HepG2 (cell line): ENCODE results near the gene ZSWIM7.
A peak's percentile ranks its signal among the peaks of the same experiment; 100 is the strongest.

Experiments
- POLR2AphosphoS5 ChIP-seq: IDR thresholded peaks from 2 replicates; pipeline ENCODE4 v1.6.1; 2012; ENCODE audit warnings: low read depth, low read length
- ZBTB33 ChIP-seq: sonication (generic); formaldehyde crosslinking; IDR thresholded peaks from 2 replicates; pipeline ENCODE4 v1.4.0; 2020; ENCODE audit warnings: missing genetic modification reagents
- ZBTB43 ChIP-seq: sonication (generic); formaldehyde crosslinking; conservative IDR thresholded peaks from 2 replicates; pipeline ENCODE4 v1.4.0; 2020; ENCODE audit warnings: missing genetic modification reagents
- ZSCAN29 ChIP-seq: sonication (generic); formaldehyde crosslinking; conservative IDR thresholded peaks from 2 replicates; pipeline ENCODE4 v1.4.0; 2020; ENCODE audit warnings: mild to moderate bottlenecking, missing genetic modification reagents

GRCh38 chr17:15999141-15999973 lies at the start of gene ZSWIM7, which contains the start of gene TTC19:
- TF ChIP-seq ZBTB33 (CRISPR knock-in tag): no peak
- TF ChIP-seq ZSCAN29 (CRISPR knock-in tag): peak; percentile 81; the same call in 1 of the 2 replicates
- peak; percentile 87 for TF ChIP-seq ZBTB43
- TF ChIP-seq POLR2AphosphoS5: peak; percentile 85
